Esophagus squamous epithelium (tissue), 4 donors: ENCODE data around the gene GCNT2.

Experiments used
- POLR2A ChIP-seq, 4 donors: fragments of 450-650 bp; IDR thresholded peaks; one replicate each; pipeline ENCODE4 v1.6.1; 2017; ENCODE audit warnings: antibody characterized with exemption in 4 of 4, mild to moderate bottlenecking in 4 of 4, moderate library complexity in 3 of 4
- TF ChIP-seq, protein P1 (sequence below), 6 experiments: fragments of 450-650 bp in 4 of 6; fragments of 200-600 bp in 2 of 6; sonication (generic) in 2 of 6; IDR thresholded peaks; one replicate each; pipeline ENCODE4 v1.5.1; 2016 to 2019; ENCODE audit warnings: antibody characterized with exemption in 6 of 6, mild to moderate bottlenecking in 4 of 6, moderate library complexity in 4 of 6

DNA sequence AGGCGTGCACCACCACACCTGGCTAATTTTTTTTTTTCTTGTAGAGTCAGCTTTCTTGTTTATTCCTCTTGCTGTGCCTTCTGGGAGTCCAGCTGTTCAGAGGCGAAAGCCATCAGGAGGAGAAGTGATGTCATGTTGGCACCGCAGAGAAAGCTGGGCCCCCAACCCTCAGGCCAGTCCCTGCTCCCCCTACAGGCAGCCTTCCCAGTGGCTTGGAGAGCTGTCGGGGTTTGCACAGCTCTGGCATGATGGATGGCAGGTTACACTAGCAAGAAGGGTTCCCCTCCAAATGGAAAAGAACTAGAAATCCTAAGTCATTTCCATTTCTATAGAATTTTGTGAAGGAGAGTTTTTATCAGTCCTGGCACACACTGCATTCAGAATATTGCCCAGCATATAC is 100.7 kb downstream of the GCNT2 start:
- TF ChIP-seq, protein P1, sequence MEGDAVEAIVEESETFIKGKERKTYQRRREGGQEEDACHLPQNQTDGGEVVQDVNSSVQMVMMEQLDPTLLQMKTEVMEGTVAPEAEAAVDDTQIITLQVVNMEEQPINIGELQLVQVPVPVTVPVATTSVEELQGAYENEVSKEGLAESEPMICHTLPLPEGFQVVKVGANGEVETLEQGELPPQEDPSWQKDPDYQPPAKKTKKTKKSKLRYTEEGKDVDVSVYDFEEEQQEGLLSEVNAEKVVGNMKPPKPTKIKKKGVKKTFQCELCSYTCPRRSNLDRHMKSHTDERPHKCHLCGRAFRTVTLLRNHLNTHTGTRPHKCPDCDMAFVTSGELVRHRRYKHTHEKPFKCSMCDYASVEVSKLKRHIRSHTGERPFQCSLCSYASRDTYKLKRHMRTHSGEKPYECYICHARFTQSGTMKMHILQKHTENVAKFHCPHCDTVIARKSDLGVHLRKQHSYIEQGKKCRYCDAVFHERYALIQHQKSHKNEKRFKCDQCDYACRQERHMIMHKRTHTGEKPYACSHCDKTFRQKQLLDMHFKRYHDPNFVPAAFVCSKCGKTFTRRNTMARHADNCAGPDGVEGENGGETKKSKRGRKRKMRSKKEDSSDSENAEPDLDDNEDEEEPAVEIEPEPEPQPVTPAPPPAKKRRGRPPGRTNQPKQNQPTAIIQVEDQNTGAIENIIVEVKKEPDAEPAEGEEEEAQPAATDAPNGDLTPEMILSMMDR (IDR thresholded peaks at IDR 0.05), result no peak
- no peak for TF ChIP-seq POLR2A (IDR thresholded peaks at IDR 0.05)
